Heart left ventricle (tissue), 16 donors: ENCODE results near the gene ANKRD29. TPM values are rescaled to one million over a fixed set of nuclear protein-coding genes. Genes with fewer than 3 reads are reported as not detected.

ENCODE experiments used
- ATAC-seq, 4 donors: fragments of 200-7000 bp; cut with Tn5 transposase; one replicate each; pipeline ENCODE4 v1.9.1; 2020 to 2022; ENCODE audit warnings: moderate library complexity in 4 of 4, mild to moderate bottlenecking in 3 of 4, moderate number of reproducible peaks in 1 of 4
- DNase-seq, 5 donors: peaks; one replicate each; pipeline ENCODE4 v3.0.0-alpha.2; 2020
- H3K27ac ChIP-seq, 12 donors: fragments of 200-600 bp; sonication (generic) in 4 of 12; one replicate each; pipeline versions ENCODE4 v1.5.0 to v1.8.0; 2016 to 2022; ENCODE audit warnings: mild to moderate bottlenecking in 2 of 12
- H3K27me3 ChIP-seq, 9 donors: fragments of 200-600 bp; sonication (generic) in 2 of 9; one replicate each; pipeline versions ENCODE4 v1.5.1 to v1.8.0; 2016 to 2022; ENCODE audit warnings: mild to moderate bottlenecking in 3 of 9
- H3K36me3 ChIP-seq, 9 donors: fragments of 200-600 bp; sonication (generic) in 2 of 9; one replicate each; pipeline versions ENCODE4 v1.5.0 to v1.8.0; 2018 to 2022; ENCODE audit warnings: mild to moderate bottlenecking in 2 of 9
- H3K4me1 ChIP-seq, 12 donors: fragments of 200-600 bp; sonication (generic) in 4 of 12; one replicate each; pipeline versions ENCODE4 v1.5.0 to v1.8.0; 2016 to 2022; ENCODE audit warnings: mild to moderate bottlenecking in 3 of 12
- H3K4me3 ChIP-seq, 12 donors: fragments of 200-600 bp; sonication (generic) in 4 of 12; one replicate each; pipeline versions ENCODE4 v1.5.0 to v1.8.0; 2017 to 2022; ENCODE audit warnings: mild to moderate bottlenecking in 9 of 12, moderate library complexity in 4 of 12
- H3K9me3 ChIP-seq, 12 donors: fragments of 200-600 bp; sonication (generic) in 4 of 12; one replicate each; pipeline versions ENCODE4 v1.5.0 to v1.8.0; 2016 to 2022; ENCODE audit warnings: mild to moderate bottlenecking in 1 of 12
- CTCF ChIP-seq, 12 donors: fragments of 200-600 bp; sonication (generic) in 4 of 12; IDR thresholded peaks; one replicate each; pipeline versions ENCODE4 v1.5.0 to v1.8.0; 2018 to 2022; ENCODE audit warnings: antibody characterized with exemption in 12 of 12, mild to moderate bottlenecking in 5 of 12
- POLR2A ChIP-seq, 2 donors: fragments of 450-650 bp; IDR thresholded peaks; one replicate each; pipeline ENCODE4 v1.6.1; 2017; ENCODE audit warnings: antibody characterized with exemption in 2 of 2, mild to moderate bottlenecking in 2 of 2, moderate library complexity in 2 of 2
- WGBS, 4 donors: extraction: QIAGEN DNeasy Blood & Tissue Kit in 2 of 4; methylation state at CpG; one replicate each; pipeline versions ENCODE4 v1.1.5 to v1.1.7; 2013 to 2018; 5-methylcytosine and 5-hydroxymethylcytosine counted together
- intact Hi-C, 10 donors: fragments of 100-400 bp; cut with DNase I; formaldehyde crosslinking; loops; one replicate each; pipeline versions ENCODE4 v1.11.1 to v1.14.2; 2022
- polyA plus RNA-seq, 2 donors: library from polyadenylated mRNA; stranded (reverse); fragments of 200-250 nt; gene quantifications; one replicate each; pipeline ENCODE4 v1.2.3, GENCODE V29; 2013
- total RNA-seq, 9 donors: library from RNA; depleted of rRNA in 2 of 9; stranded (reverse); fragments of >200 nt in 2 of 9; fragmentation: NEBNext Ultra II Directional in 3 of 9; extraction: Animal tissue kit (Norgen Biotek cat#: 25700) in 3 of 9; gene quantifications; one replicate each; pipeline versions ENCODE4 v1.1.0 to v1.2.4, GENCODE V29; 2016 to 2023
- donor health status: ischemic (EF 13 %, LVEDD 7.1; RV severe dilation, severe dysfunction).
- donor health status: healthy with polysubstance abuse.
- donor health status: DM: no; HTN: yes; CAD: no.
- donor health status: DM: no; HTN: no; CAD: no.
- donor health status: ischemic (EF 25% LVEDD 6.9; RV normal size, moderate dysfunction).
- donor health status: ischemic (EF 25% LVEDD 5.7; RV mildly dilated, moderate dysfunction).
- donor health status: healthy.
- donor health status: DM: yes; HTN: yes; CAD: no.
- donor health status: ischemic (EF 35%, LVEDD 5.7; RV mildly dilated, moderate dysfunction).
- donor health status: nonischemic (EF 11% LVEDD 7.7; RV severe dilation, severe dysfunction).
- donor health status: DM: yes; HTN: yes; CAD: no.
- donor health status: PGD.
- donor health status: ischemic (EF 29% LVEDD 5.4; RV normal size, mild dysfunction).
- donor health status: nonischemic (EF 23%, LVEDD 6.1; RV moderate dilation, normal function).

The ANKRD29 gene
- total and polyA plus RNA-seq, 11 donors, result 1.7 to 7.1 (median 4.9) TPM

- 86 to 92% (median 89%) methylated on average over 11 of the region's 11 CpGs for WGBS, 4 donors
- H3K27ac ChIP-seq, result no peak overlapping the region
- TF ChIP-seq CTCF (IDR thresholded peaks at IDR 0.05) (no peak), POLR2A (IDR thresholded peaks at IDR 0.05) (no peak)
- H3K27me3 ChIP-seq, result peaks cover 0 to 2% (median 0%) of the 10 kb centered on the region in 9 donors
- no peak for DNase-seq
- ATAC-seq, result no peak
- H3K4me1 ChIP-seq, result peaks cover 0 to 27% (median 18%) of the 10 kb centered on the region in 12 donors
- intact Hi-C loops, result loop anchor here in 4 of 10 donors (5.0 kb wide), 2 partner anchors 72 to 87 kb away; partner anchors contain the start of gene RMC1 (in 3 of the 4)
- no peak overlapping the region for H3K4me3 ChIP-seq
- H3K9me3 ChIP-seq, result no peaks in the 10 kb centered on the region
- H3K36me3 ChIP-seq, result no peaks in the 10 kb centered on the region
These were observed 73.7 kb downstream of the ANKRD29 start for GRCh38 chr18:23588836-23589560.

GRCh38 chr18:23587220-23587642 lies 75.5 kb downstream of the ANKRD29 start:
- no peak for ATAC-seq
- H3K4me1 ChIP-seq, result peaks cover 0 to 36% (median 25%) of the 10 kb centered on the region in 12 donors
- H3K36me3 ChIP-seq, result no peaks in the 10 kb centered on the region
- H3K9me3 ChIP-seq, result no peaks in the 10 kb centered on the region
- H3K27me3 ChIP-seq, result peaks cover 0 to 2% (median 0%) of the 10 kb centered on the region in 9 donors
- 37 to 50% (median 42%) methylated on average over 7 of the region's 7 CpGs for WGBS, 4 donors
- H3K4me3 ChIP-seq, result peak overlapping the region in 11 of 12 donors; percentile 63 to 99 (median 86)
- intact Hi-C loops, result loop anchor here (1.0 to 5.0 kb wide), 6 partner anchors 70 to 85 kb away; partner anchors contain the start of gene RMC1 (in 4 of the 10)
- peak in 2 of 5 donors; percentile 12 to 31 for DNase-seq
- TF ChIP-seq CTCF (IDR thresholded peaks at IDR 0.05), result peak in 1 of 12 donors; percentile 7
- TF ChIP-seq POLR2A (IDR thresholded peaks at IDR 0.05), result no peak
- peak overlapping the region in 11 of 12 donors; percentile 94 to 100 (median 99) for H3K27ac ChIP-seq

- Histone ChIP-seq H3K27ac (peak within 1 kb of the TSS; percentile 94 to 100 (median 98)), H3K36me3 (no peaks in the 10 kb centered on the region), H3K27me3 (peaks cover 0 to 2% (median 0%) of the 10 kb centered on the region in 9 donors), H3K4me3 (peak within 1 kb of the TSS; percentile 63 to 99 (median 84)), H3K9me3 (no peaks in the 10 kb centered on the region), H3K4me1 (peaks cover 0 to 38% (median 25%) of the 10 kb centered on the region in 12 donors)
- DNase-seq (peak; percentile 94 to 98 (median 96)), ATAC-seq (peak; percentile 98 to 99 (median 98))
- WGBS, 4 donors, result 0 to 1% (median 0%) methylated on average over 33 to 95 of the region's 95 CpGs
- peak; percentile 88 to 99 (median 98) for TF ChIP-seq CTCF (IDR thresholded peaks at IDR 0.05)
- TF ChIP-seq POLR2A (IDR thresholded peaks at IDR 0.05), result peak; percentile 4 to 92
- intact Hi-C loops, result loop anchor here (1.0 to 5.0 kb wide), 7 partner anchors 69 to 84 kb away; partner anchors contain the start of gene RMC1 (in 5 of the 10)
These were observed 76.2 kb downstream of the ANKRD29 start, which contains the start of gene NPC1 for GRCh38 chr18:23586249-23587196. Gene NPC1 (minus strand): TSS chr18:23586506. CDS start chr18:23586343, 163 bp downstream.
